Measurements from ENCODE around the gene MYO1H.
"Not testable (repeated sequence)": the region's sequence is repeated elsewhere in the genome, so short reads cannot be mapped to it uniquely, and the experiment has no call there.

Gene MYO1H

GRCh38 chr12:109310247-109311125 is 37.2 kb upstream of the MYO1H start:
- ChIA-PET POLR2A (no interaction called here), CTCF (interaction anchor here (1.4 kb wide), 1 partner anchor 78 kb away, joined by 3 read pairs; no protein-coding TSS in a partner anchor)
- DNase-seq (ENCODE audit: low read depth, low spot score) = no peak
- no peak for TF ChIP-seq CTCF (IDR thresholded peaks at IDR 0.05; ENCODE audit: insufficient read depth, low read length, missing control alignments)
- no peak overlapping the region for H3K4me3 ChIP-seq (ENCODE audit: low read depth, low read length)

GRCh38 chr12:109321294-109321693 is 26.4 kb upstream of the MYO1H start:
- H3K4me3 ChIP-seq (ENCODE audit: low read depth, low read length); DNase-seq (ENCODE audit: low read depth, low spot score); POLR2A ChIA-PET: not testable (repeated sequence)
- CTCF ChIA-PET = interaction anchor here (0.9 to 1.4 kb wide), 2 partner anchors 64 to 65 kb away, joined by 3 to 4 read pairs; no protein-coding TSS in a partner anchor

- no peak overlapping the region for H3K4me3 ChIP-seq (ENCODE audit: low read depth, low read length)
- no peak for TF ChIP-seq CTCF (IDR thresholded peaks at IDR 0.05; ENCODE audit: insufficient read depth, low read length, missing control alignments)
- POLR2A ChIA-PET = no interaction called here
- DNase-seq (ENCODE audit: low read depth, low spot score) = no peak
- CTCF ChIA-PET = no interaction called here
Measured at GRCh38 chr12:109329003-109329402, 18.7 kb upstream of the MYO1H start.

- DNase-seq (ENCODE audit: low read depth, low spot score) = no peak
Measured at GRCh38 chr12:109329686-109330085, 18.0 kb upstream of the MYO1H start.

GRCh38 chr12:109330282-109331230 is 17.1 kb upstream of the MYO1H start:
- POLR2A ChIA-PET = no interaction called here

More at GRCh38 chr12:109329686-109330085, 18.0 kb upstream of the MYO1H start:
- ChIA-PET CTCF (interaction anchor here (0.5 kb wide), 1 partner anchor 1203 kb away, joined by 3 read pairs; no protein-coding TSS in a partner anchor), POLR2A (no interaction called here)
- H3K4me3 ChIP-seq (ENCODE audit: low read depth, low read length) = no peak overlapping the region
- TF ChIP-seq CTCF (IDR thresholded peaks at IDR 0.05; ENCODE audit: insufficient read depth, low read length, missing control alignments) = no peak

More at GRCh38 chr12:109330282-109331230, 17.1 kb upstream of the MYO1H start:
- CTCF ChIA-PET = no interaction called here
- DNase-seq (ENCODE audit: low read depth, low spot score) = no peak
- no peak overlapping the region for H3K4me3 ChIP-seq (ENCODE audit: low read depth, low read length)
- TF ChIP-seq CTCF (IDR thresholded peaks at IDR 0.05; ENCODE audit: insufficient read depth, low read length, missing control alignments) = no peak
